Measurements from ENCODE around the gene NNT. TPM values are rescaled to one million over a fixed set of nuclear protein-coding genes. Genes with fewer than 3 reads are reported as not detected.
"Not testable (repeated sequence)": the region's sequence is repeated elsewhere in the genome, so short reads cannot be mapped to it uniquely, and the experiment has no call there.

Gene NNT
- total RNA-seq, 3 donors from 2014 or later: 25.3 to 40.4 (median 26.0) TPM

- Mint-ChIP-seq H3K4me3 (no peak overlapping the region), H3K27me3 (ENCODE audit: low read depth) (no peaks in the 10 kb centered on the region), H3K9me3 (no peaks in the 10 kb centered on the region), H3K4me1 (ENCODE audit: low read depth) (no peaks in the 10 kb centered on the region), H3K36me3 (ENCODE audit: insufficient read depth) (peaks cover 37% of the 10 kb centered on the region)
- ATAC-seq (no peak), DNase-seq (no peak)
Measured at GRCh38 chr5:43649256-43649655, 46.3 kb downstream of the NNT start.

DNA sequence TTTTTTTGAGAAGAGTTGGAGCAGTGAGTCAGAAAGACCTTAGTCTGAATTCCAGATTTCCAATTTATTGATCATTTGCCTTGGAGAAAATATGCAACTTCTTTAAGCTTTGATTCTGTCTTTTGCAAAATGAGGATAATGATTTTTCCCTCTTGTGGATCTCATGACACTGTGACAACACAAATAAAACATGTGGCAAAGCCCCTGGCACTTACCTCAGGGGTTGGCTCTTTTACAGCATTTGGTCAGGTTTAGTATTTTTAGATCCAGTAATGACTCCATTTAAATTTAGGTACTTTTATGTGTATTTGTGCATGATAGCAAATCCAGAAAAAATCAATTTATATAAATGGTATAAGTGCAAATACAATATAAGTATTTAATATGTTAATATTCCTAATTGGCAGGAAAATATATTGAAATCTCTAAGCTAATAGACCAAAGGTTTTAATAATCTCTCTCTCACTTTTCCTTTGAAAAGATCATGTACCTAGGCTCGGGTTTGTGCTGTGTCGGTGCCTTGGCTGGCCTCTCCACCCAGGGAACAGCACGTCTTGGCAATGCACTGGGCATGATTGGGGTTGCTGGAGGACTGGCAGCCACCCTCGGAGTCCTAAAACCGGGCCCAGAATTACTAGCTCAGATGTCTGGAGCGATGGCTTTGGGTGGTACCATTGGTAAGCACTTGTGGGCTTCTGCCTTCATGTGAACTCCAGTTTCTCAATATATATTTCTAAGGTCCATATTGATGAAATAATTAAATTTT, 49.7 kb downstream of the NNT start:
- no peak for ATAC-seq
- peaks cover 57% of the 10 kb centered on the region for H3K36me3 Mint-ChIP-seq (ENCODE audit: insufficient read depth)
- H3K4me3 Mint-ChIP-seq: no peak overlapping the region
- DNase-seq: no peak
- no peaks in the 10 kb centered on the region for H3K27me3 Mint-ChIP-seq (ENCODE audit: low read depth)
- no peaks in the 10 kb centered on the region for H3K4me1 Mint-ChIP-seq (ENCODE audit: low read depth)
- H3K9me3 Mint-ChIP-seq: no peaks in the 10 kb centered on the region

DNA sequence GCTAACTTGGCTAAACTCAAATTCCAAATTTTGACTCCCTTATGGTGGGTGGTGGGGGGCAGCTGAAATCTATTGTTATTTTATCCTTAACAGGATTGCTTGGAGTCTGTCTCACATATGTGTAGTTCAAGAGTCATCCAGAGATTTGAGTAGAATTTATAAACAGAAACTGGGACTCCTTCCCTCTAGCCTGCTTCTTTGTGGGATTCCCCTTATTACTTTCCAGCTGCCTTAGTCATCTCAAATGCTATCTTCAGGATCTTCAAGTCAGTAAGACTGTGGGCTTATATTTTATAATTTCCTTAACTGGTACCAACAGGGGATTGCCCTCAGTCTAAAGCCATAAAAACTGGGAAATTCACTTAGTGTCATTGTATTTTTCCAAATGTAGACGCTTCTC, 55.5 kb downstream of the NNT start:
- Mint-ChIP-seq H3K27me3 (ENCODE audit: low read depth) (no peaks in the 10 kb centered on the region), H3K36me3 (ENCODE audit: insufficient read depth) (peaks cover 55% of the 10 kb centered on the region), H3K4me1 (ENCODE audit: low read depth) (no peaks in the 10 kb centered on the region), H3K4me3 (no peak overlapping the region), H3K9me3 (no peaks in the 10 kb centered on the region)
- no peak for DNase-seq
- ATAC-seq: no peak

DNA sequence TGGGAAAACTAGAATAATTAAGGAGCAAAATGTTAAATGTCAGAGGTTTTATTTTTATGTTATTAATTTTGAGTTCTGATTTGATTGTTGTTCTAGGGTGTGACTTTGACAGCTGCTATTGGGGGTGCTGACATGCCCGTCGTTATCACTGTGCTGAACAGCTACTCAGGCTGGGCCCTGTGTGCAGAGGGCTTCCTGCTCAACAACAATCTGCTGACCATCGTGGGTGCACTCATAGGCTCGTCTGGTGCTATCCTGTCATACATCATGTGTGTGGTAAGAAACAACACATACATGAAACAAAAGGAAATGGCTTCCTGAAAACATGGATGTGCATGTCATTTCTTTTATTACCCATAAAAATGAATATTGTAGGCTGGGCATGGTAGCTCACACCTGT, 56.1 kb downstream of the NNT start:
- DNase-seq: no peak
- Mint-ChIP-seq H3K9me3 (no peaks in the 10 kb centered on the region), H3K4me3 (no peak overlapping the region), H3K36me3 (ENCODE audit: insufficient read depth) (peaks cover 54% of the 10 kb centered on the region), H3K27me3 (ENCODE audit: low read depth) (no peaks in the 10 kb centered on the region), H3K4me1 (ENCODE audit: low read depth) (no peaks in the 10 kb centered on the region)
- ATAC-seq: no peak

GRCh38 chr5:43661102-43661501, 58.1 kb downstream of the NNT start:
- H3K4me3 Mint-ChIP-seq: no peak overlapping the region
- ATAC-seq: no peak
- no peaks in the 10 kb centered on the region for H3K4me1 Mint-ChIP-seq (ENCODE audit: low read depth)
- DNase-seq: no peak
- no peaks in the 10 kb centered on the region for H3K27me3 Mint-ChIP-seq (ENCODE audit: low read depth)
- H3K36me3 Mint-ChIP-seq (ENCODE audit: insufficient read depth): peaks cover 46% of the 10 kb centered on the region
- no peaks in the 10 kb centered on the region for H3K9me3 Mint-ChIP-seq

GRCh38 chr5:43663916-43664315, 60.9 kb downstream of the NNT start:
- Mint-ChIP-seq H3K36me3 (ENCODE audit: insufficient read depth) (peaks cover 35% of the 10 kb centered on the region), H3K4me1 (ENCODE audit: low read depth) (no peaks in the 10 kb centered on the region), H3K27me3 (ENCODE audit: low read depth) (no peaks in the 10 kb centered on the region), H3K9me3 (no peaks in the 10 kb centered on the region), H3K4me3 (no peak overlapping the region)
- ATAC-seq (no peak), DNase-seq (no peak)

DNA sequence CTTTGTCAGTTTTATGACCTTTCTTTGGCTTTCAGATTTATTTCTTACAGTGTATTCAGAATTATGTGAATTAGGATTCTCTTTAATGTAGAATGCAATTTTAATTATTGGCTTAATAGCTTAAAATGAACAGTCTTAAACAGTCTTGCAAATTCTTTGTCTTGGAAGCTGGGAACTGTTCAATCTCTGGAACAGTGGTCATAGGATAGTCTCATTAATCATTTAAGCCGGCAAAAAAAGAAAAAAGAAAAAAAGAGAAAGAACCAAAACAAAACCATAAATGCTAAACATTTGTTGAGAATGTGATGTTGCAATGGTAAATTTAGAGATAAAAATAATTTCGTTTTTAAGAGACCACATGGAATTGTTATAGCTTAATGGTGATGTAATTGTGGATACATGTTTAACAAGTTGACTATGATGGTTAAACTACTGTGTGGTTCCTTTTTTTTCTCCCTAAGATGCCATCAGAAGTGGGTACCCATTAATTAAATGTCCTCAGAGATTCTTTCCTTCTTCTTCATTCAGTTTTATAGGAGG, 61.6 kb downstream of the NNT start:
- no peaks in the 10 kb centered on the region for H3K27me3 Mint-ChIP-seq (ENCODE audit: low read depth)
- H3K4me3 Mint-ChIP-seq: no peak overlapping the region
- DNase-seq (no peak), ATAC-seq (no peak)
- H3K36me3 Mint-ChIP-seq (ENCODE audit: insufficient read depth): peaks cover 33% of the 10 kb centered on the region
- no peaks in the 10 kb centered on the region for H3K4me1 Mint-ChIP-seq (ENCODE audit: low read depth)
- H3K9me3 Mint-ChIP-seq: no peaks in the 10 kb centered on the region

GRCh38 chr5:43665749-43666148, 62.8 kb downstream of the NNT start:
- H3K27me3 Mint-ChIP-seq (ENCODE audit: low read depth); H3K4me1 Mint-ChIP-seq (ENCODE audit: low read depth): not testable (repeated sequence)

GRCh38 chr5:43666728-43667127, 63.7 kb downstream of the NNT start:
- not testable (repeated sequence) for H3K27me3 Mint-ChIP-seq (ENCODE audit: low read depth); ATAC-seq; DNase-seq; H3K9me3 Mint-ChIP-seq; H3K4me3 Mint-ChIP-seq
- Mint-ChIP-seq H3K4me1 (ENCODE audit: low read depth) (peaks cover 10% of the 10 kb centered on the region), H3K36me3 (ENCODE audit: insufficient read depth) (peaks cover 32% of the 10 kb centered on the region)

More at GRCh38 chr5:43665749-43666148, 62.8 kb downstream of the NNT start:
- H3K36me3 Mint-ChIP-seq (ENCODE audit: insufficient read depth): peaks cover 31% of the 10 kb centered on the region
- DNase-seq, H3K4me3 Mint-ChIP-seq, ATAC-seq, H3K9me3 Mint-ChIP-seq: not testable (repeated sequence)

DNA sequence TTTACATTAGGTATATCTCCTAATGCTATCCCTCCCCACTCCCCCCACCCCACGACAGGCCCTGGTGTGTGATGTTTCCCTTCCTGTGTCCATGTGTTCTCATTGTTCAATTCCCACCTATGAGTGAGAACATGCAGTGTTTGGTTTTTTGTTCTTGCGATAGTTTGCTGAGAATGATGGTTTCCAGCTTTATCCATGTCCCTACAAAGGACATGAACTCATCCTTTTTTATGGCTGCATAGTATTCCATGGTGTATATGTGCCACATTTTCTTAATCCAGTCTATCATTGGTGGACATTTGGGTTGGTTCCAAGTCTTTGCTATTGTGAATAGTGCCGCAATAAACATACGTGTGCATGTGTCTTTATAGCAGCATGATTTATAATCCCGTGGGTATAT, 64.4 kb downstream of the NNT start:
- H3K9me3 Mint-ChIP-seq; H3K4me3 Mint-ChIP-seq; ATAC-seq; H3K27me3 Mint-ChIP-seq (ENCODE audit: low read depth); DNase-seq: not testable (repeated sequence)
- peaks cover 12% of the 10 kb centered on the region for H3K4me1 Mint-ChIP-seq (ENCODE audit: low read depth)
- H3K36me3 Mint-ChIP-seq (ENCODE audit: insufficient read depth): peaks cover 32% of the 10 kb centered on the region

DNA sequence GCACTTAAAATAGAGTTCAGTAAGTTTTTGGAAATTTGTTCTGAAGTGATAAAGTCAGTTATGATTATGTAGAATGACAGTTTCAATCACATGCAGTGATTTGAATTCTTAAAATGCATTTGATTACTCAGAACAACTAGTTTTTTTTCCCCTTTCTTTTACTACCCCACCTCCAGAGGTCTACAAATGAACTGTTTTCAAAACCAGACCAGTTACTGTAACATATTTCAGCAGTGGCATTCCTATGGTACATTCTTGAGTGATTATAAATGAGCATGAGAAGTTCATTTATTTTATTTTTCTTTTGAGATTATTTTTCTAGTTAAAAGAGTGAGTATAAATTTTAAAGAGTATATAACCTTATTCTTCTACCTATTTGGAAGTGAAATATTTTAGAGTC, 71.6 kb downstream of the NNT start:
- no peaks in the 10 kb centered on the region for H3K27me3 Mint-ChIP-seq (ENCODE audit: low read depth)
- no peak for DNase-seq
- H3K4me3 Mint-ChIP-seq: no peak overlapping the region
- H3K36me3 Mint-ChIP-seq (ENCODE audit: insufficient read depth): peaks cover 31% of the 10 kb centered on the region
- no peak for ATAC-seq
- H3K4me1 Mint-ChIP-seq (ENCODE audit: low read depth): peaks cover 20% of the 10 kb centered on the region
- H3K9me3 Mint-ChIP-seq: no peaks in the 10 kb centered on the region

GRCh38 chr5:43675357-43675756, 72.4 kb downstream of the NNT start:
- Mint-ChIP-seq H3K4me3 (no peak overlapping the region), H3K36me3 (ENCODE audit: insufficient read depth) (peaks cover 29% of the 10 kb centered on the region), H3K9me3 (no peaks in the 10 kb centered on the region), H3K4me1 (ENCODE audit: low read depth) (peaks cover 16% of the 10 kb centered on the region), H3K27me3 (ENCODE audit: low read depth) (no peaks in the 10 kb centered on the region)
- ATAC-seq (no peak), DNase-seq (no peak)

DNA sequence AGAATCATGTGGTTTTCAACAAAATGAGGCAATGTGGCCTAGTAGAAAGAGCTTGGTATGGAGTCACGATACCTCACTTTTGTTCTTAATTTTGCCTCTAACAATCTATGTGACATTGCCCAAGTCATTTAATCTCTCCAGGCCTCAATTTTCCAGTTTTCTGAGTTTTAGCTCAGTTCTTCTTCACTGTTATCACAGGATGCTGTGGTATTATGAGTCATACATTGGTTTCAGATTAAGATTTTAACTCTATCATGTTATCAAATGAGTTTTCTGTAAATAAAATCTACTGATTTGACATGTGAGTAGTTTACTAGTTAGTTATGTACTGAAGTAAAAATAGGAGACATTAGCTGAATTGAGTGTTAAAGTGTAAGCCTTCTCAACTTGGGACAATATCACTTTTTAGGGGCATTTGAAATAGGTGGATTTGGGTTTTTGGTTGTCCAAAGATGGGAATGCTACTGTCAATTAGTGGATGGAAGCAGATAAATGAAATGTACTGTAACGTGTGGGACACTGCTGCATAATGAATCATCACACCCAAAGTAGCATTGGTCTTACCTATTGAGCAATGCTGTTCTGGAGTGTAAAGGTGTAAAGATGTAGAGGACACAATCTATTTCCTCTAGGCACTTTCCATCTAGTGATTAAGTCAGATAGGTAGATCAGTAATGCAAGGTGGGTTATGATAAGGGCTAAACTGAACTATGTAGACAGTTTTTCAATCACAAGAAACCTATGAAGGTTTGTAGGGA, 73.3 kb downstream of the NNT start:
- Mint-ChIP-seq H3K27me3 (ENCODE audit: low read depth) (no peaks in the 10 kb centered on the region), H3K4me1 (ENCODE audit: low read depth) (peaks cover 10% of the 10 kb centered on the region), H3K36me3 (ENCODE audit: insufficient read depth) (peaks cover 28% of the 10 kb centered on the region), H3K9me3 (no peaks in the 10 kb centered on the region), H3K4me3 (no peak overlapping the region)
- ATAC-seq: peak in 1 of 2 donors; percentile 35
- DNase-seq: no peak

DNA sequence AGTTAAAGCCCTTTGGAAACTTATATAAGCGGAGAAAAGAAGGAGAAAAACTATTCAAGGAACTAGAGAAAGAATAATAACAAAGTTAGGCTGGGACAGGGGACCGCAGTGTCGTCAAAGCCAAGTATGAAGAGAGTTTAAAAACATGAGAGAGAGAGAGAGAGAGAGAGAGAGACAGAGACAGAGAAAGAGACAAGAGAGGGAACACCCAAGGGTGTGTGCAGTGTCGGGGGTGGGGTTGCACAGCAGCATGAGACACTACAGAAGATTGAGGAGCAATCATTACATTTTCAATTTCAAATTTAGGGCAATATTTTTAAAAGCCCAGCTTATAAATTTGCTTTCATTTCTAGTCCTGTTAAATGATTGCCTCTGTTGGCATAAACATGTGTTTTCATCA, 74.3 kb downstream of the NNT start:
- Mint-ChIP-seq H3K4me3 (no peak overlapping the region), H3K36me3 (ENCODE audit: insufficient read depth) (peaks cover 24% of the 10 kb centered on the region), H3K9me3 (no peaks in the 10 kb centered on the region), H3K4me1 (ENCODE audit: low read depth) (peaks cover 8% of the 10 kb centered on the region), H3K27me3 (ENCODE audit: low read depth) (no peaks in the 10 kb centered on the region)
- DNase-seq (no peak), ATAC-seq (no peak)

- no peaks in the 10 kb centered on the region for H3K9me3 Mint-ChIP-seq
- DNase-seq (no peak), ATAC-seq (no peak)
- peaks cover 10% of the 10 kb centered on the region for H3K4me1 Mint-ChIP-seq (ENCODE audit: low read depth)
- no peaks in the 10 kb centered on the region for H3K27me3 Mint-ChIP-seq (ENCODE audit: low read depth)
- H3K36me3 Mint-ChIP-seq (ENCODE audit: insufficient read depth): peaks cover 24% of the 10 kb centered on the region
- H3K4me3 Mint-ChIP-seq: no peak overlapping the region
Measured at GRCh38 chr5:43679214-43679613, 76.2 kb downstream of the NNT start.
